Measurements from ENCODE around the gene ADAMTS6.

Gene ADAMTS6

DNA sequence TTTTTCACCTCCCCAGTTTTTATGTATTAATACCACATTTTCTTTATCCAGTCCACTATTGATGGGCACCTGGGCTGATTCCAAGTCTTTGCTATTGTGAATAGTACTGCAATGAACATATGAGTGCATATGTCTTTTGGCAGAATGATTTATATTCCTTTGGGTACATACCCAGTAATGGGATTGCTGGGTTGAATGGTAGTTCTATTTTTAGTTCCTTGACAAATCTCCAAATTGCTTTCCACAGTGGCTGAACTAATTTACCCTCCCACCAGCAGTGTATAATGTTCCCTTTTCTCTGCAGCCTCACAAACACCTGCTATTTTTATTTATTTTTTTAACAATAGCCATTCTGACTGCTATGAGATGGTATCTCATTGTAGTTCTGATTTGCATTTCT is 340.2 kb downstream of the ADAMTS6 start:
- DNase-seq = no peak

DNA sequence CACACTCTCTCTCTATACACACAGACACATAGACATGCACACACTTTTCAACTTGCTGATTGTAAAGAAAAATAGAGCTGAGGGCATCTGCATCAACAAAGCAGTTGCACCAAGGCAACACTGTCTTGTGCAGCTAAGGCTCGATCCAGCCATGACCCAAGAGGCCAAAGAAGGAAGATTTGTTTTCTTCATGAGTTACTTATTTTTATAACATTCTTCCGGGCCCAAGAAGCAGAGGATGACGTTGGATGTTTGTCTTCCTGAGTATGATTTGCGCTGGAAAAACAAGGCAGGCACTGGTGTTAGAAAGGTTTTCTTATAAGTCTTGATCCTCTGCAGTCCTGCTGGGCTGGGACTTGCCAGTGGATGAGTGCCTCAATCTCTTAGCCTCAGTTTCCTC is 344.1 kb downstream of the ADAMTS6 start:
- DNase-seq = no peak

DNA sequence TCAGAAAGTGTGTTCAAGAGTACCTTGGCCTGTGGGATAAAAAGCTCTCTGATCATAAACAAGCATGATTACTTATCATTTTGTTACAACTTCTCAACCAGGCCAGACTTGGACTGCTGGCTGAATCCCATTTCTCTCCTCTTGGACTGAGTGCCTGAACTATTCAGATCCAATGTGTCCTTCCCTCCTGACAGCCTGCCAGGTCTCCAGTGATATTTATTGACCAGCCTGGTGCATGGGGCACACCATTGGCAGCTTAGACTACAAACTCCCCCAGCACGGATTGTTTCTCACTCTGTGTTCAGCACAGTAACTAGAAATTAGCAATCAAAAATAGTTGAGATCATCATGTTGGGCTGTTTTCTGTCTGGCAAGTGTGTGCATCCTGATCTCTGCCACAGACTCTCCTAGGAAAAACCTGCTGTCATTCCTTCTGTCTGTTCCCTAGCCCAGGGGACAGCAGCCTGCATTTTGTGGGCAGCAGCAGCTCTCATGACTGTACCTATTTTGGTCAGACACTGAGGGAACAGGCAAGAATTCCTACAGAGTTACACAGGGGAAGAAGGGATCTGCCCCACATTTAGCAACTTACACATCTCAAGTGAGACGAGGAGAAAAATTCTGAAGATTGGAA is 348.1 kb downstream of the ADAMTS6 start:
- no peak for DNase-seq

GRCh38 chr5:65132386-65132785 is 349.3 kb downstream of the ADAMTS6 start:
- DNase-seq = no peak

DNA sequence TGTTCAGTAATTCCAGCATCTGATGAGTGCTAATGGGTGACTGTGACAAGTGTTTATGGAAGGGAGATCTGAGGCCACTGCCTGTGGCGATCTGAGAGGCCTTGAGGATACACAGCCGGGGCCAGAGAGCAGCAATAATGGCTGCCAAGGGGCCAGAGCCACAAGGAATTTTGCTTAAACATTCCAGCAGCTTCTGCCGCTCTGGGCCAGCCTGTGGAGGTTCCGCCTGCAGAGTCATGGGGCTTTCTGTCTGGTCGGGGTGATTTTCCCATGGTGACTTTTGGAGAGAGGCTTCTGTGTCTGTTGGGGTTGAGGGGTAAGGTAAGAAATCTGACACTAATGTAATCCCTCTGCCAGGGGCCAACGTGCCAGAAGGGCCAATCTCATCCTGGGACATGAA is 353.5 kb downstream of the ADAMTS6 start:
- DNase-seq = no peak

DNA sequence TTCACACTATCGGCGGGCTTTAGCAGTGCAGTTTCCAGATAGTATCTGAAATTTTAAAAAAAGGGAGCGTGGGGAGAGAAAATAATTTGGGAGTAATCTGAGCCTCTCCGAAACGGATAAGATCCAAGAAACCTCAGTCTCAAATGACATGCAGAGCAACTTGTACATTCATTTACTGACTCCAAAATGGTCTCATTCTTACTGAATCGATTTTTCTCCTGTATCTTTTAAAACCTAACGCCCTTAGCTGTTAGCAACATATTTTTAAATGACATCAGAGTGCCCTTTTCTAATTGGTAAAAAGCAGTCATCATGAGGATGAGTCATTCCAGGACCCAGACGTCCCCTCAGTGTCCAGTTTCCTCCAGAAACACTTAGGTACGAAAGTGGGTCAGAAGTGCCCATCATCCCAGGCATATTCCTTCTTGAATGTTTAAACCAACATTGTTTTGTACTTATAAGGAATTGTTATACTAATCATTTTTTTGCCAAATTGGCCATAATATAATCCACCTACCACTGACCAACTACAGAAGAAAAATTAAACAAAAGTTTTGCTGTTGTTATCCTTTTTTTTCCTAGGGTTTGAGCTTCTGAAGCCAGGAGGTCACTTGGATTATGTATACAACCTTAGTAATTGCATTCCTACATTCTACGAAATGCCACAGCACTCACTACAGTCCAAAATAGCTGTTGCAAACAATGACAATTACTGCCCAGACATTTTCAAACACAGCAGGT is 354.4 kb downstream of the ADAMTS6 start:
- no peak for DNase-seq

DNA sequence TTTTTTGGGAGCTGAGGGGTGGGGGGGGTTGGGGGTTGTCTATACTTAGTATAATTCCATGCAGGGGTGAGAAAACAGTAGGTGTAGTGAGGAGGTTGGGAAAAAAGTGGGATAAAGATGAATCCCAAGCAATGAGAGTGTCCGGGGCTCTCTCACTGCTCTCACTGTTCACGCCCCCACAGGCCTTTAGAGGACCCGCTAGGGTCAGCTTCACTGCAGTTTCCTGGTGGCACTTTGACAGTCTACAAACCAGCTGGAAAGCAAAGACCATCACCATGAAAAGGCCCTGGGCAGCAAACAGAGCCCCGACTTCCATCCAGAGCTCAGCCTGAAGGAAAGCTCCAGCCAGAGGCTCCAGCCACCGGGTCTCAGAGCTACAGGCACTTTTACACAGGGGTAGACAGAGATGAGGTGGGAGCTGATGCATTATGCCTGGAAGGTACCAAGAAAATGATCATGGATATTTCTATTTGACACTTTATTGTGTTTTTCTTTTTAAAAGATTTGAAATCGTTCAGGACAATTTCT is 355.1 kb downstream of the ADAMTS6 start:
- DNase-seq = no peak

DNA sequence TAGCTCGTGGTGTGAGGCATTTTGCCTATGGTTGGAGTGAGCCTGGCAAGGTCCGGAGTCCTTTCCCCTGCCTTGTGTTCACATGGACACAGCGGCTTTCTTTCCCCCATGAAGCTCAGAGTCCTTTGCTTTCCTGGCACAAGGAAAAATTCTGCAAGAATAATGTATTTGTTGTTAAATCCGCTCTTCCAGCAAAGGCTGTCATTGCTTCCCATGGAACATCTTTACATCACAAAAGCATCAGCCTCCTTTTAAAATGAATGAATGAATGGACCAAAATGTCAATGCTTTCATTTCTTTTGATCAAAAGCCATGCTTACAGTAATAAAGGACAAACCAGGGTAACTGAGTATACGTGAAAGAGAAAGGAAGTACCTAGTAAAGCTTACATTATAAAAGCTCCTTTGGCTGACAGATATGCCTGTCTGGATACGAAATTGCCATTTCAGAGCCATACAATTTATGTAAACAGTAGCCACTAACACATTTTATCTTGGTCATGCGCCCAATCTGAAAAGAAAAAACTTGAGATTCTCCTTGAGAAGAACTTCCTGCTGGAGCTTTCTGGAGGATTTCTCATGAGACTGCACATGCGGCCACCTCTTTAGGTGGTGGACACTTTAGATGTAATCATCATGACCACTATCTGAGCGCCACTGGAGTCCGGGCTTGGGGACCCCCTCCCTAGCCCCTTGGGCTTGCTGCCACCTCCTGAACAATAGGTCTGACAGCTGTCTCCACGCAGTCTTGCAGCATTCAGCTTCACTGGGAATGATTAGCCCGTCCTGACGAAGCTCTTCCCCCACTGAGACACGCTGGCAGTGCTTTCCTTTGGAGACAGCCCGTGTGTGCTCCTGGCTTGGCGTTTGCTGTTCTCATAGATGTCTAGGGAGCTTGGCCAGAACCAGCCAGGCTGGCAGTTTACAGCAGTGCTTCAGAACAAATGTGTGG is 355.9 kb downstream of the ADAMTS6 start:
- DNase-seq = no peak

DNA sequence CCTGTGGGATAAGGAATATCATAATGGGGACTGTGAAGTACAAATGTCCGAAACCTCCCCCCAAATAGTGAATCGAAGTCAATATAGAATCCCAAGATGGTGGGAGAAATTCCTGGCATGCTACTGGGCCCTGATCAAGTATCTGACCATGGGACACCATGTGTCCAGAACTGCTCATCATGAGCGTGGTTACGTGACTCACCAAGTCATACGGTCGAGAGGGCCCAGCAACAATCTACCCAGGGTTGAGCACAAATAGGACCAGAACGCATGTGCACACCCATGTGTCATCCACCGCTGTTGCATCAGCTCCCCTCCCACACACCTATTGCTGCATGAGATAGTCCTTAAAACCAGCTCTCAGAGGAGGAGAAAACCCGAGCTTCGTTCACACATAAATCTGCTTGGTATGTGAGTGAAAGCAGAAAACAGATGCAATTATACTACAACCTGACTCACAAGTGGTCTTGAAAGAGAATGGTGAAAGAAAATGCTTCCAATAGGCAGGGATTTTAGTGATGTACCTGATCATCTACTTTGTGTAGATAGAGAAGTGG is 359.8 kb downstream of the ADAMTS6 start:
- no peak for DNase-seq

GRCh38 chr5:65120371-65120967 is 361.3 kb downstream of the ADAMTS6 start:
- no peak for DNase-seq

DNA sequence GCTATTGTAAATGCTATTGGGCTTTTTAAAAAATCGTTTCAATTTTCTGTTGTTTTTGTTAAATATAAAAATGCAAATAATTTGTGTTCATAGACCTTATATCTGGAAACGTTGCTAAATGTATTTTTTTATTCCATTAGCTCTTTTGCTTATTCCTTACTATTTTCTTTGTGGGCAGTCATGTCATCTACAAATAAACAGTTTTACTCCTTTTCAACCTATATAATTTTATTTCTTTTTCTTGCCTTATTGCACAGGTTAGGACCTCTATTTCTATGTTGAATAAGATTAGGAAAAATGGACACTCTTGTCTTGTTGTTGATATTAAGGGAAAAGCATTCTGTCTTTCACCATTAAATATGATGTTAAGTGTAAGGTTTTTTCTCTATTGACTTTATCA is 364.2 kb downstream of the ADAMTS6 start:
- DNase-seq = no peak

DNA sequence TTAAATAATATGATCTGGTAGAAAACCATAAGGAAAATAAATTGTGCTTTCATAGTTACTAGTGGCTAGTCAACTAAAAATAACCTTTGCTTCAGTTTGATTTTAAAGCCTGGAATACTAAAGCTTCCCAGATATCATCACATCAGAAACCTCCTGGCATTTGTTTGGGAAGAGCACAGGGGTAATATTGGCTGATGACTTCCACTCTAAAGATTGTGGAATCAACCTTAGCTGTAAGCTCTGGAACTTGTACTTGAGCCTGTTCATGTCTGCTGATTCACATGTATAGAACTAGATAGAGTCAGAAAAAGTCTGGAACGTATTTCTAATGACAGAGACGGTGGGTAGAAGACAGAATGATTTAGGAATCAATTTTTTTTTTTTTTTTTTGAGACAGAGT is 367.9 kb downstream of the ADAMTS6 start:
- no peak for DNase-seq

DNA sequence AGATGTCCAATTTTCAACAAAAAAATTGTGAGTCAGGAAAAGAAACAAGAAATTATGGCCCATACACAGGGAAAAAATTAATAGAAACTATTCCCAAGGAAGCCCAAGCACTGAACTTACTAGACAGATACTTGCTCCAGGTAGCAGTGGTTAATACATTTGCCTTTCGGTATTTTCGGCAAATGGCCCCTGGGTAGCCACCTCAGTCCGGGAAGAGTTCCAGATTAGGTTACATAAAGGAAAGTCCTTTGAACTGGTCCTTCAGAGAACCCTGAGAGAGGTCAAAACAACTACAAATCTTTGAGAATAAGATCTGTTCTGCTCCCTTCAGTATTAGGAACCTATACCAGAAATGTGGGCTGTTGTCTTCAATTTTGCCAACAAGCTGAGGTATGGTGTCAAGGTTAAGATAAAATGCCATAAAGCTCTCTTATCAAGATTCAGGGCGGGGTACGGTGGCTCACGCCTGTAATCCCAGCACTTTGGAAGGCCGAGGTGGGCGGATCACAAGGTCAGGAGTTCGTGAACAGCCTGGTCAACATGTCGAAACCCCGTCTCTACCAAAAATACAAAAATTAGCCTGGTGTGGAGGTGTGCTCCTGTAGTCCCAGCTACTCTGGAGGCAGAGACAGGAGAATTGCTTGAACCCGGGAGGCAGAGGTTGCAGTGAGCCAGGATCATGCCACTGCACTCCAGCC is 369.6 kb downstream of the ADAMTS6 start:
- no peak for DNase-seq

DNA sequence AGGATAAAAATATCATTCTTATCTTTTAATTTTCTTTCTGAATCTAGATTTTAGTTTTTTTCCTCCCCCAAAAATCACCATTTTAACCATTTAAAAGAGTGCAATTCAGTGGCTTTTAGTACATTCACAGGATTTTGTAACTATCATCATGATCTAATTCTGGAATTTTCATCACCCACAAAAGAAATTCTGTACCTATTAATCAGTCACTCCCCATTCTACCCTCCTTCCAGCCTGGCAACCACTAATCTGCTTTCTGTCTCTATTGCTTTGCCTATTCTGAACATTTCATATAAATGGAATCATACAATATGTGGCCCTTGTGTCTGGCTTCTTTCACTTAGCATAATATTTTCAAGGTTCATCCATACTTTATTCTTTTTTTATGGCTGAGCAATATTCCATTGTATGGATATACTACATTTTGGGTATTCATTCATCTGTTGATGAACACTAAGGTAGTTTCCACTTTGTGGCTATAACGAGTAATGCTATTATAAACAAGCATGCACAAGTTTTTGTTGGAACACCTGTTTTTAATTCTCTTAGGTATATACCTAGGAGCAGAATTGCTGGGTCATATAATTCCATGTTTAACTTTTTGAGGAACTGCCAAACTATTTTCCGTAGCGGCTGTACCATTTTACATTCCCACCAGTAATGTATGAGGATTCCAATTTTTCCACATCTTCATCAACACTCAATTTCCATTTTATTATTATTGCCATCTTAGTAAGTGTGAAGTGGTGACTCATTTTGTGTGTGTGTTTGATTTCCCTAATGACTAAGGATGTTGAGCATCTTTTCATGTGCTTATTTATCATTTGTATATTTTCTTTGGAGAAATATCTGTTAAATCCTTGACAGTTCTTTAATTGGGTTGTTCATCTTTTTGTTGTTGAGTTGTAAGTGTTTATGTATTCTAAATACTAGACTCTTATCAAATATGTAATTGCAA is 372.7 kb downstream of the ADAMTS6 start:
- DNase-seq = no peak

DNA sequence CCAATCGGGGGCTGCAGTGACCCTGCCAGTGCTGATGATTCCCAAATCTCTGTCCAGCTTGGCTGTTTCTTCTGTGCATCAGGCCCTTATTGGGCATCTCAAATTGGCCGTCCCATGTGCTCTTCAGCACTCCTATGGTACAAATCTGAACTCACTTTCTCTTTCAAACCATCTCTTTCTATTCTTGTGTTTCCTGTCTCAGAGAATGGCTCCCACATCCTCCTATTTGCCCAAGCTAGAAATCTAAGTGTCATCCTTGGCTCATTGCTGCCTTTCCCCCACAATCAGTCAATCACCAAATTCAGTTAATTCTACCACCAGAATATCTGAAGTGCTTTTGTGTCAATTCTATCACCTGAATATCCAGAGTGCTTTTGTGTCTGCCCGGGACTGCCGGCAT is 376.4 kb downstream of the ADAMTS6 start:
- DNase-seq = no peak

DNA sequence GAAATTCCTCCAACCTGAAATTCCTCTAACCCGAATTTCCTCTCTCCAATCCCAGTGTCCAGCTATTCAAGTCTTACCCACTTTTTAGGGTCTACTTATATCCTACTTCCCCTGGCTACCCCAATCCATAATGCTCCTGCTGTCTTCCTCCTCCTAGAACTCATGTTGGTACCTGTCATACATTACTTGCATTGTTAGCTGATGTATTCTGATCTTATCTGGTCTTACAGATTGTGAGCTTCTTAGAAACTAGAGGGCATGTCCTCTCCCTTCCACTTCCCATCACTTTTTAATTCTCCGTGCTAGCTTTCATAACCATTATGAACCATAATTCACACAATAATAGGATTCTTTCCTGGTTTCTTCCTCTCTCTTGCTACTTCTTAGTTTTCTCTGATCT is 376.9 kb downstream of the ADAMTS6 start:
- DNase-seq = no peak

DNA sequence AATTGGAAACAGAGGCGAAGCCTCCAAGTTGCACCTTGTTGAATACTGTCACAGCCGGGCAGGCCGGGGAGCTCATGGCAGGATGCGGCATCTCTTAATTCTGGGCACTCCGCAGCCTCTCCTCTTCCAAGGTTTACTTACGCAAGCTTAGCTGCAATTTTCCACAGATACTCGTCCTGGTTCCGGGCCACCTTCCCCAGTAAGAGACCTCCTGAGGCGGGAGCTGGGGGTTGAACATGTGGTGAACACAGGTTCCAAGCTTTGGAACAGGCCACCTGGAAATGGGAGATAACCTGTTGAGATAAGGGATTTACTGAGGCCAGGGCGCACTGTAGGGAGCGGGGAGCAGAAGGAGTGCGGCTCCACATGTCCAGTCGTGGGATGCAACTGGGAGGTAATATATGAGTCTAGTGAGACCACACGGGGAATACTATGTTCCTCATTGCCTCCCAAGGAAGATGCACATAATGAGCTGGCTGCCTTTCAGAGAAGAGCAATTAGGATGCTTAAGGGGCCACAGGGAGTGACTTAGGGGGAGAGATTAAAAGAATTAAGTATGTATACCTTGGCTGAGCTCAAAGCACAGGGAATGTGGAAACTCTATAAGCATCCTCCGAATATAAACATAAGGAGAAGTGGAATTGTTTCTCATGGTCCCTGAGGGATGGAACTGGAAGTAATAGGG is 377.8 kb downstream of the ADAMTS6 start:
- DNase-seq = no peak

DNA sequence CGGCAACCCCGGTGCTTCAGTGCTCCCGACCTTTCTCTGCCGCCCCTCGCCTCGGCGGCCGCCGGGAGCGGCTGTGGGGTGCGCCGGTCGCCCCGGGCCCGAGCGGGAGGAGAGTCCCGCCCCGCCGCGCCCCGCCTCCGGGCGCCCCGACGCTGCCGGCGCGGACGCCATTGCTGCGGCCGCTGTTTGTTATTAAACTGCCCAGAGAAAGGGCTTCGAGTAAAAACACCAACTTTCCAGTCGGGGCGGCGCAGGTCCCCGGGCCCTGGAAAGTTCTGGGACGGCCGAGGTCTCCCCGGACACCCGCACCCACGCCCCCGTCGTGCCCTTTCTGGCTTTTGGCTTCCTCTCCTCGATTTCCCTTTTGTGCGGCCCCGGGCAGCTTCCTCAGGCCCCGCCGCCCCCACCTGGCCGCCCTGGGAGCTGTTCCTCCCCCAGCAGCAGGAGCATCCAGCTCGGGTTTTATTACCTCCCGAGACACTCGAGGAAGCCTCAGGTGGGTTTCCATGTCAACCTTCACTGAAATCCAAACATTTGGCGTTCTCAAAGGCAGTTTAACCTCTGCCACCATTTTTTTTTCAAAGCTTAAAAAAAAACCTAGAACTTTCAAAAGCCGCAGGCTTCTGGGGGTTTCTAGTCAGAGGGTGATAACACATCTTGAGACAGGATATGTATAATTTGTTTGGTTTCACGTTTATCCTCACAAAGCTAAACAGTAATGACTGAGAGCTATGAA is 378.6 kb downstream of the ADAMTS6 start:
- DNase-seq = peak; percentile 51

- no peak for DNase-seq
Measured at GRCh38 chr5:65102371-65102975, 379.2 kb downstream of the ADAMTS6 start.

All from activated CD8-positive, alpha-beta memory T cell treated with anti-CD3 and anti-CD28 coated beads, Interleukin-2, amount 50 U/mL, for 4 hours (primary cell).